GM18499 (cell line): Measurements from ENCODE around the gene SARNP.

Experiments
- ATAC-seq: cut with Tn5 transposase; IDR thresholded peaks from one replicate; pipeline ENCODE4 v1.9.1; 2021; ENCODE audit warnings: moderate number of reproducible peaks; ENCODE audit not compliant: insufficient read depth, unreplicated experiment

SARNP gene

DNA sequence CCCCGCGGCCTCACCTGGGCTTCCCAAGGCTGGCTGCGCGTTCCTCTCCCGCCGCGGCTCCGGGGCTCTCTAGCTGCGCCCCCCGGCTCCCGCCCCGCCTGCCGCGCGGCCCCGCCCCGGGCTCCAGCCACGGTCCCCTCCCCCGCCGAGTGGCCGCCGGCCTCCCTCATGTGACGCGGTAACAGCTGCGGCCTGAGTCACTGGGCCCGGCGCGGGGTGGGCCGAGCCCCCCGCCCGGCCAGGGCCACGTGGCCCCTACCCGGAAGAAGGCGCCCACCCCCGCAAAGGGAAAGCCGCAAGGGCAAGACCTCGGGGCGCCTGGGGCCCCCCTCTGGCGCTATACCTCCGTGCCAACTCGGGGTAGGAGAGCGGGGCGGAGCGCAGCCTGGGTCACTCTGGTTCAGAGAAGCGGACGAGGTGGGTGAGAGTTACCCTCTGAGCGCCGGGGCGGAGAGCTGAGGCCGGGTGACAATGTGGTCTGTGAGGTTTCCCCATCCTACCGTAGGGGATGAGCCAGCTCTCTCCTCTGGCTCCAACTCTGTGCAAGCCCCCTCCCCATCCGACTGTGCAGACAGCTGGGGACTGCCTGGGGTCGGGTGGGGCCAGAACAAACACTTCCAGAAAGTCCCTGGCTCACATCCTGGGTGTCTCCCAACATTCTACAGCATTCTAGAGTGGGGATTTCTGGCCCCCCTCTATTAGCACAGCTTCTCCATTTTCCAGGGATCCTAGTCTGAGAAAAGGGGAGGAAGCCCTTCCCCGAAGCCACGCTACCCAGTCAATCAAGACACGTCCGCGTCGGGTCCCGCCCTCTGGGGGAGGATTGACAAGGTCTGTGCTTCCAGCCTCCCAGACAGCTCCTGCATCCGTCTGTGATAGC lies 88.3 kb downstream of the SARNP start, which contains the start of gene CD63:
CD63 (minus strand) TSS at position 71 of the 880 bp plus-strand sequence. CDS start 668 bp downstream, outside the sequence.
- peak; percentile 35 for ATAC-seq

DNA sequence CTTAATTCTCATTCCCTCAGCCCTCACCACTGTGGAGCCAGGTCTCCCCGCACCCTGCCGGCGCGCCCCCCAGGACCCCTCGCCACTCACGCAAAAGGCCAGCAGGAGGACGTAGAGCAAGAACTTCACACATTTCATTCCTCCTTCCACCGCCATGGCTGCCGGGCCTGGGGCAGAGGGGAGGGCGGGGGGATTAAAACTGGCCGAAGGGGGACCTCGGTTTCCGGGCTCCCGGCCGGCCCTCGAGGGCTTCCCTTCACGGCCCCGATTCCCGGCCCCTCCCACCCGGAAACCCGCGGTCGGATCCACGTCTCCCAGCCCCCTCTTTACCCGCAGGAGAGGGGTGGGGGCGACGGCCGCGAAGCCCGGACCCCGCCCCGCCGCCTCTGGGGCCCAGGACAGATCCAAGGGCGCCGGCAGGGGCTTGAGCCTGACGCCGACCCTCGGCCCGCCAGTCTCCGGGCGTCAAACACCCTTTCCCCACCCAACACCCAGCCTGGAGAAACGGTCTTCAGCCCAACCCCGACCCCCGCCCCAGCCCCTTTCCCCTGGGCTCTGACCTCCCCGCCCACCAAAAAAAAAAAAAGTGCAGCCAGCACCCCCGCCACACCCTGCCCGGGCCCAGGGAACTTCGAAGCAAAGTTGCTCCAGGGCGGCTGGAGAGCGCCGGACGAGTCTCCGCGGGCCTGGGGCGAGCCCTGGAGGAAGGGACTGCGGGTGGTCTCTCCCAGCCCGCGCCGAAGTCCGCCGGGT lies 89.2 kb downstream of the SARNP start:
- peak; percentile 4 for ATAC-seq

GRCh38 chr12:55727643-55728185 lies 89.8 kb downstream of the SARNP start:
- no peak for ATAC-seq

- no peak for ATAC-seq
These were observed 90.6 kb downstream of the SARNP start for GRCh38 chr12:55726971-55727370.

- ATAC-seq = no peak
These were observed 92.0 kb downstream of the SARNP start for GRCh38 chr12:55725556-55725955.

GRCh38 chr12:55724940-55725309 lies 92.6 kb downstream of the SARNP start:
- ATAC-seq = no peak

- ATAC-seq = no peak
These were observed 93.1 kb downstream of the SARNP start for GRCh38 chr12:55724226-55724939.

- no peak for ATAC-seq
These were observed 93.9 kb downstream of the SARNP start for GRCh38 chr12:55723516-55724225.

- no peak for ATAC-seq
These were observed 94.6 kb downstream of the SARNP start for GRCh38 chr12:55722948-55723347.

DNA sequence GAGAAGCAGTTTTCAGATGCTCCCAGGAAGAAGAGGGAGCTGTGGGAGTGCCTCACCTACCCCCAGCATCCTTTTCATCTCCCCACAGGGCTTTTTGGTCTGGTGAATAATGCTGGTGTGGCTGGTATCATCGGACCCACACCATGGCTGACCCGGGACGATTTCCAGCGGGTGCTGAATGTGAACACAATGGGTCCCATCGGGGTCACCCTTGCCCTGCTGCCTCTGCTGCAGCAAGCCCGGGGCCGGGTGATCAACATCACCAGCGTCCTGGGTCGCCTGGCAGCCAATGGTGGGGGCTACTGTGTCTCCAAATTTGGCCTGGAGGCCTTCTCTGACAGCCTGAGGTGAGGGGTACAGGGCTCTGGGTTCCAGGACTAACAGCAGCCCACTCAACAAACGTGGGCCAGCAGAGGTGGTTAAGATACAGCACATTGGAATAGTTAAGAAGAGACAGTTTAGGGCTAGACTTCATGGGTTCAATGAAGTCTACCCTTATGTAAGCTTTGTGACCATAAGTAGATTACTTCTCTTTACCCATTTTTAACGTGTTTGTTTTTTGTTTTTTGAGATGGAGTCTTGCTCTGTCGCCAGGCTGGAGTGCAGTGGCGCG lies 95.8 kb downstream of the SARNP start:
- ATAC-seq = no peak

DNA sequence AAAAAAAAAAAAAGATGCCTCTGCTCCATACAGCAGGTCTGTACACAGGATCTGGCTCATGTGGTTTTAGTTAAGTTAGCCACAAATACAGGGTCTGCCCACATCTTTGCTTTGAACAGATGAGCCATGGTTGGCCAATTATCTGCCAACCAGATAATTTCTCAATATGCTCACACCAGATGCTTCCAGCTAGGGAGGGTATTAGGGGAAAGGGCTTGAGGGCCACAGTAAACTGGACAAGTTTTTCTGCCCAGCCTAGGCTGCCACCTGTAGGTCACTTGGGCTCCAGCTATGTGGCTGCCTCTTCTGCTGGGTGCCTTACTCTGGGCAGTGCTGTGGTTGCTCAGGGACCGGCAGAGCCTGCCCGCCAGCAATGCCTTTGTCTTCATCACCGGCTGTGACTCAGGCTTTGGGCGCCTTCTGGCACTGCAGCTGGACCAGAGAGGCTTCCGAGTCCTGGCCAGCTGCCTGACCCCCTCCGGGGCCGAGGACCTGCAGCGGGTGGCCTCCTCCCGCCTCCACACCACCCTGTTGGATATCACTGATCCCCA lies 96.6 kb downstream of the SARNP start:
- ATAC-seq = no peak

GRCh38 chr12:55720071-55720564 lies 97.4 kb downstream of the SARNP start, which contains the start of gene RDH5:
TSS of gene RDH5 (plus strand) at chr12:55720393. CDS start at chr12:55721185, 792 bp downstream.
- ATAC-seq = no peak

DNA sequence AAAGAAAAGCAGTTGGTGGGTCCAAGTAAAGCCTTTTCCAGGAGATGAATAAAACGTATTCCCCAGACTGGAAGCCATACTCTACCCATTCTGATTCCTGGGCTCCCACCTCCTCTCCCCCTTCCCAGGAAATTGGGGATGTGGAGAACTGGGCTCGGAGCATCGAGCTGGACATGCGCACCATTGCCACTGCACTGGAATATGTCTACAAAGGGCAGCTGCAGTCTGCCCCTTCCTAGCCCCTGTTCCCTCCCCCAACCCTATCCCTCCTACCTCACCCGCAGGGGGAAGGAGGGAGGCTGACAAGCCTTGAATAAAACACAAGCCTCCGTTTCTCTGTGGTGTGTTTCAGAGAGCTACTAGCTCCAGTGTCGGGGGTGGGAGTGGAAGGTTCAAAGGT lies 98.2 kb downstream of the SARNP start:
- no peak for ATAC-seq

- ATAC-seq = no peak
These were observed 98.8 kb downstream of the SARNP start for GRCh38 chr12:55718624-55719275.

- ATAC-seq = no peak
These were observed 99.5 kb downstream of the SARNP start for GRCh38 chr12:55718015-55718414.

GRCh38 chr12:55717011-55718007 lies 100.2 kb downstream of the SARNP start:
- ATAC-seq = no peak

DNA sequence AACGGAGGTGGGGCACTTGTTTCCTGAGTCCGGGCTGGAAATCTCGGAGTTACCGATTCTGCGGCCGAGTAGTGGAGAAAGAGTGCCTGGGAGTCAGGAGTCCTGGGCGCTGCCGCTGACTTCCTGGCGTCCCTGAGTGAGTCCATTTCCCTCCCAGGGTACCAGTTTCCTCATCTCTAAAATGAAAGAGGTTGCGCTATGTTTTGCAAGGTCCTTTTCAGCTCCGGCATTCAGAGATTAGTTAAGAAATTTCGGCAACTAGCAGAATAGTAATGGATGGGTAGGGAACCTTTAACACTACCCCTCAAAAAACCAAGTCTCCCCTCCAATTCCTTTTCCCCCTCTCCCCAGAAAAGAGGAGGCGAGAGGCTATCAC lies 101.0 kb downstream of the SARNP start:
- ATAC-seq = peak; percentile 12
